GM18507 (cell line): ENCODE data around the gene ZNF227.
"Not testable (repeated sequence)": the region's sequence is repeated elsewhere in the genome, so short reads cannot be mapped to it uniquely, and the experiment has no call there.

ENCODE experiments used
- DNase-seq: peaks from one replicate; pipeline ENCODE4 v3.0.0; 2011; ENCODE audit warnings: low read depth; ENCODE audit not compliant: insufficient read length; ENCODE audit errors: extremely low spot score
- FAIRE-seq: peaks from 2 replicates; lab custom pipeline; 2011; peaks lifted over from hg19 to GRCh38; lab: Jason Lieb, UNC

ZNF227 gene

GRCh38 chr19:44228318-44228717, 16.0 kb downstream of the ZNF227 start:
- no peak for DNase-seq
- no peak for FAIRE-seq

GRCh38 chr19:44232867-44233266, 20.5 kb downstream of the ZNF227 start:
- no peak for FAIRE-seq

GRCh38 chr19:44236384-44236783, 24.1 kb downstream of the ZNF227 start:
- DNase-seq (no peak), FAIRE-seq (no peak)

More at GRCh38 chr19:44232867-44233266, 20.5 kb downstream of the ZNF227 start:
- DNase-seq: no peak

GRCh38 chr19:44252332-44252731, 40.0 kb downstream of the ZNF227 start:
- DNase-seq, FAIRE-seq: not testable (repeated sequence)

- DNase-seq, FAIRE-seq: not testable (repeated sequence)
These were observed 41.1 kb downstream of the ZNF227 start for GRCh38 chr19:44253392-44253791.

- DNase-seq (no peak), FAIRE-seq (no peak)
These were observed 42.2 kb downstream of the ZNF227 start for GRCh38 chr19:44254496-44254895.

GRCh38 chr19:44255705-44256411, 43.5 kb downstream of the ZNF227 start:
- no peak for FAIRE-seq
- DNase-seq: no peak

GRCh38 chr19:44258136-44258535, 45.8 kb downstream of the ZNF227 start:
- DNase-seq (no peak), FAIRE-seq (no peak)

GRCh38 chr19:44258835-44259413, 46.6 kb downstream of the ZNF227 start:
- DNase-seq (no peak), FAIRE-seq (no peak)

GRCh38 chr19:44260343-44260681, 48.0 kb downstream of the ZNF227 start:
- FAIRE-seq (no peak), DNase-seq (no peak)

- FAIRE-seq: no peak
- no peak for DNase-seq
These were observed 48.5 kb downstream of the ZNF227 start for GRCh38 chr19:44260695-44261446.

- DNase-seq: no peak
- FAIRE-seq: no peak
These were observed 65.0 kb downstream of the ZNF227 start for GRCh38 chr19:44277331-44277730.

- no peak for DNase-seq
- FAIRE-seq: no peak
These were observed 65.9 kb downstream of the ZNF227 start for GRCh38 chr19:44278181-44278690.

GRCh38 chr19:44280916-44281315, 68.6 kb downstream of the ZNF227 start:
- DNase-seq: no peak
- FAIRE-seq: no peak

GRCh38 chr19:44282846-44283245, 70.5 kb downstream of the ZNF227 start:
- FAIRE-seq: no peak
- DNase-seq: no peak

- FAIRE-seq (no peak), DNase-seq (no peak)
These were observed 72.6 kb downstream of the ZNF227 start for GRCh38 chr19:44284968-44285367.
